HG02870 (cell line): ENCODE data around the gene FOXP1.

Source experiments
- ATAC-seq: cut with Tn5 transposase; IDR thresholded peaks from one replicate; pipeline ENCODE4 v1.9.1; 2021; ENCODE audit warnings: mild to moderate bottlenecking, moderate library complexity; ENCODE audit not compliant: unreplicated experiment

FOXP1 gene

GRCh38 chr3:71055257-71056001 is 528.1 kb downstream of the FOXP1 start:
- no peak for ATAC-seq

- no peak for ATAC-seq
Observed at GRCh38 chr3:71054312-71054711, 529.2 kb downstream of the FOXP1 start.

- ATAC-seq = no peak
Observed at GRCh38 chr3:71053495-71053894, 530.0 kb downstream of the FOXP1 start.

DNA sequence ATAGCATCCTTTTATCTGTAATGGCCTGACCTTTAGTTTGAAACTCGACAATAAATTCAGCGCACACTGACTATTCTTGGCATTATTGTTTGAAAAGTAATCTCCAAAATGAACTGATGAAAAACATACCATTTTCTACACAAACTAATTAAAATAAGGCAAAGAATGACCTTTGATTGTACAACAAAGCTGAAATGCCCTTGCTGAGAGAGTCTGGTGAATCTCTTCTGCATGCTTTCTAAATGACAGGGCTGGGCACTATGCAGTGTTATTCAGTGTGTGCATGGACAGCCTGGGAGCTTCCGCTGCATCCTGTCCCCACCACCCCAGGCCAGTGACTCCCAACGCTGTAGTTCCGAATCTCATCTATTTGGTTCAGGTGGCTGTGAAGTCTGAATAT is 530.8 kb downstream of the FOXP1 start:
- ATAC-seq = no peak

DNA sequence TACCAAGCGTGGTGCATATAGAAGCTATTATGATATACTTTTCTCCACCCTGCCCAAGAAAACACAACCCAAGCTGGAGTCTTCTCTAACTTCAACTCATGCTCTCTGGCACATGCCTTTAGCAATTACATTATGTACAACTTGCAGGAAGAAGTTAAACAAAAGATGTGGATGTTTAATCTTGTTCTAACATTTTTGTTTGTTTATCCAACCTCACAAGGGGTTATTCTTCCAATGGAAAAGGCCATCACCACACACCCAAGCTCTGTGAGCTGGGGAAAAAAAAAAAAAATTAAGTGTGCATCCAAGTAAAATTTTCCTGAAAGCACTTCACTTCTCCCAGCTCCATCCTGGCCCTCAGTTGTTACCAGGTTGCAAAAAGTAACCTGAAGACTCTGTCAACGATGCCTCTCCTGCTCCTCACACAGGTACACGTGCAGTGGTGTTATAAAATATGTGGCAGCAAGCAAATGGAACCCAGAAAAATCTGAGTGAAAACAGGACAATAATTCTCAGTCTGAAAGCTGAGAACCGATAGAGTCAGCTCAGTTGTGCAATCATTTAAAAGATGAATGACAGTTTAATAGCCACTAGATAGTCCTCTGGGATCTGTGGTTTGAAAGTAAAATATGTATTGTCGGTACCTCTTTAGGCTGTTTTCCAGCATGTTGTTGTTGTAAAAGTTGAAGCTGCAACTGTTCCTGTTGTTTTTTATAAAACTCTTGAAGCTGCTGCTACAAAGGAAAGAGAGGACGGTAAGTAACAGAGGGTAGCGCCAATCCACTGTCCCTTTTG is 531.4 kb downstream of the FOXP1 start:
- no peak for ATAC-seq

- ATAC-seq = no peak
Observed at GRCh38 chr3:71051259-71051595, 532.3 kb downstream of the FOXP1 start.

DNA sequence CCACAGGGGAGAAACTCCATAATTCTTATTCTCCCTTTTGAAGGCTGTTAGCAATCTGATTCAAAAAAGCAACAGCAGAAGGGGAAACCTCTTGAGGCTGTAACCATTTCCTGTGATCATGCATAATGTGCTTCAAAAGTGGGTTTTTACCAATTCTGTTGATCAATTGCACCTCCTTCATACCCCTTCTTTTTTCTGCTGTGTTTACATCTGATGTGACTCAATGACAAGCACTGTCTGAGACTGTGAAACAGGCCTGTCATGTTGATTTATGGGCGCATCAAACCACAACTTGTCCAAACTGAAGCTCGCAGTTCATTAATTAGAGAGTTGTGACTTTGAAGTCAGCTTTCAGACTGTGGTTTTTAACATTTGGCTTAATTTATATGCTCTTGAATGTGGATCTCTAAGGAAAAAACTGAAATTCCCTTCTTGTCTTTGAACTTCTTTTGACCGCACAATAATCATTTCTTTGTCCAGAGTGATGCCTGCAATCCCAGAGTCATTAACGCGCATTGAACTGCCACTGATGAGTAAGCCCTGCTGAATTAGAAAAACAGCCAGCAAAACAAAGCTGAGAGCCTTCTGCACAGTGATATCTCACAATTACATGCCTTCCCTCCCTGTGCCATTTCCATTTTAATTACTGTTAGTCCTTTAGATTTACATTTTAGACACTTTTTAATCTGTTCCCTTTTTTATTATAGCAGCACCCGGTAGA is 532.8 kb downstream of the FOXP1 start:
- ATAC-seq = no peak

GRCh38 chr3:71050166-71050537 is 533.4 kb downstream of the FOXP1 start:
- no peak for ATAC-seq

- ATAC-seq = no peak
Observed at GRCh38 chr3:71048948-71049347, 534.6 kb downstream of the FOXP1 start.

GRCh38 chr3:71047616-71048531 is 535.7 kb downstream of the FOXP1 start:
- no peak for ATAC-seq

DNA sequence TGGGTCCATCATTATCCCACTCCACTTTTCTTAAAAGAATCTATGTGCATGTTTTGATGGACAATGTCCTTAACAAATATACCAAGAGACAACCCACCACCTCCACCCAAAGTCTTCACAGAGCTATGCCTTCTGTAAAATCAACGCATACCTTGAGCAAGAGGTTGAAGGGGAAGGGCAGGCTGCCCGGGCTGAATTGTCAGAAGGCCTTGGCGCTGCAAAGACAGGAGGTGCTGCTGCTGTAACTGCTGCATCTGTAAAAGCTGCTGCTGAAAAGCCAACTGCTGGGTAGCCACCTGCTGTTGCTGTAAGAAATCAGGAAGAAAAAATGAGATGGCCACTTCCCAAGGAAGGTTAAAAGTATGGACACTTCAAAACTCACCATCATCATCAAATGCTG is 536.7 kb downstream of the FOXP1 start:
- no peak for ATAC-seq

DNA sequence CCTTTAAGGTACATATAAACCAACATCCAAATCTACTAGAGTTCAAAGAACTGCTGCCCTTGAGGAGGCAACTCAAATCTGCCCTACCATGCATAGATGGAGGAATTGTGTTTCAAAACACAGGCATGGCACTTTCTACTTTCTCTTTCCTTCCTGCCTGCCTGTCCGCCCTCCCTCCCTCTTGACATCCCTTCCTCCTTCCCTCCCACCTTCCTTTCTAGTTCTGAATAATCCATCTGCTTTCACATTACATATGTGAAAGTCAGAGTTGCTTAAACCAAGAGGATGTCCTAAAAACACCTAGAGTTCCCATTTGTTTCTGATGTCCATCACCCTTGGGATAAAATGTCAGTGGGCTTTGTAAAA is 537.6 kb downstream of the FOXP1 start:
- no peak for ATAC-seq

DNA sequence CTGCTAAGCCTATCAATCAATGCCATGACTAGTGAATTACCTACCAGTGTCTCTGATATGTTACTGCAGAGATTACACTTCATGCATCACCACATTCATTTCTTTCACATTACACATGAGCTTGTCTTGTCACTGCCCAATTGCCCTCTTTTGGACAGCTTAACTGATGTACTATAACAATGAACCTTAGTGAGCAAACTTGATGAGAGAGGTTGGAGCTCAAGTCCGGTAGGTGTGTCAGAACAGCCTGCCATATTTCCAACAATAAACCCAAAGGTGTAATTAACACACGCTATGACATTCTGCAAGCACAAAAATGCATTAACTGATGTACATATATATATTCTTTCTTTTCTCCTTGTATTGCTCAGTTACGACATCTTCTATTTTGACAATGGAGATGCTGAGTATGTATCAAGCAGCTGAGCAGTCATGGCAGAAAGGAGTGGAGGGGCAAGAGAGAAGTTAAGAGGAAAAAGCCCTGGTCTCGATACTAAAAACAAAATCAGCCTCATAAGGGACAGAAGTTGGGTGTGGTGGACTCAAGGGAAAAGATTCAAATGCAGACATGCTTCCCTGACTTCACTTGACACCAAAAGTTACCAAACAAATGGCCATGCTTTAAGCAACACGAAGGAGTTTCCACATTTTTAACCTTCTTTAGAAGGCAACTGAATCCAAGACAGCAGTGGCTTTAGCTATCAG is 538.2 kb downstream of the FOXP1 start:
- no peak for ATAC-seq

DNA sequence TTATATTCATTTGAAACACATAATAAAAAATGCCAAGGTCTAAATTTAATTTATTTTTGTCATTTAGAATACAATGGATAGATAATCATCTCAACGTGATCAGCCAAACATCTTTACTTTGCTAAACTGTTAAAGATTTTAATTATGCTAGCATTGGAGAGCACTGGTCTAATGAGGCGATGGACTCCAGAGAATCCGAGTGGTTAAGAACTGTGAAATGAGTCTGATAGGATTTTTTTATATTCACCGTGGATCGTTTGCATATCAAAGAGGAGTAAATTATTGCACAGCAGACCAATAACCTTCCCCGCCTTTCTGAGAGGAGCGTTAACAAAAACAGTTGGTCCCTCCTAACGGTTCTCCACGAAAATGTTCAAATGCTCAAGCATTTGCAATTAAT is 540.8 kb downstream of the FOXP1 start:
- ATAC-seq = no peak

DNA sequence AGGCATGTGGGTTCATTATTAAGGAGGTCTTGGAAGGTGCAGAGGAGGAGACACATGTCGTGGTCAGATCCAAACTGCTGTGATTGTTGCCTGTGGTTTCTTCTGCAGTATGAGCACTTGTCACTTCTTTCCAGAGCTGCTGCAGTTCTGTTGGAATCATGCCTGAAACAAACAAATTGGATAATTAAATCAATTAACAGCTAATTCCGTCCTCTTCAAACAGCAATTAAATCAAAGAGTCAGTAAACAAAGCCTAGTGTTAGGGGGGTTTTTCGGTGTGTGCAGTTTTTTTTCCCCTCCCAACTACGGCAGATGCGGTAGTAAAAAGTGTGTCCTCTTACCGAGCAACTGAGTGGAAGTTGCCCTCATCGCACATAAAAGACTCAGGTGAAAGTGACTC is 542.2 kb downstream of the FOXP1 start:
- no peak for ATAC-seq

DNA sequence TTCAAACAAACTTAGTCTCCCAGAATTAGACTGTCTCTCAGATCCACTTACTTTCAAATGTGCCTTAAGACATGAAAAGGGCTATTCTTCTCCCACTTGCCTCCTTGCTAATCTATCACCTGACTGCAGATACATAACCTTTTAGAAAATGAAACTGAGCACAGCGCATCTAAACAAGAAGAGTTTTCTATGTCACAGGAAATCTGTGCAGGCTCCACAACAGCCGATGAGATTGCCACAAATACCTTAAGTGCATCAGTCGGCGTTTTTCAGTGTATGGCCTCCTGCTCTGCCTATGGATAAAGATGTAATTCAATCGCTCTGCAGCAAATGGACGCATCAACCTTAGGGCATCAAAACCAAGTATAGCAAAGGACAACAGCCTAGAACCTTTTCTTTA is 544.2 kb downstream of the FOXP1 start:
- ATAC-seq = no peak

- no peak for ATAC-seq
Observed at GRCh38 chr3:71037775-71038174, 545.8 kb downstream of the FOXP1 start.

DNA sequence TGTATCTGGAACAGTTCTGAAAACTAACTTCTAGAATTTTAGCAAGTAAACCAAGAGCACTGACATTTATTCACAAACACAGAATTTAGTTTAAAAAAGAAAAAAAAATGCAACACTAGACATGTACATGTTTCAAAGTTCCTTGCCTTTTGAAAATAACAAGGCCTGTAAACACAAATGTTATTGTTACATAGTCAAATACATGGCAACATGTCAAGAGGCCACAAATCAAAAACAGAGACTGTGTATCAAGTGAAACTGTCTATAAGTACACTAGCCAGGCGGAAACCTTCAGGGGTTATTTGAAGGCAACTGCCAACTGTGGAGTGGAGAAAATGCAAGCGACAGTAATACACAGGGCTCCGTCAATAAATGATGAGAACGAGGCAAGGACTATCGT is 547.6 kb downstream of the FOXP1 start:
- ATAC-seq = no peak

DNA sequence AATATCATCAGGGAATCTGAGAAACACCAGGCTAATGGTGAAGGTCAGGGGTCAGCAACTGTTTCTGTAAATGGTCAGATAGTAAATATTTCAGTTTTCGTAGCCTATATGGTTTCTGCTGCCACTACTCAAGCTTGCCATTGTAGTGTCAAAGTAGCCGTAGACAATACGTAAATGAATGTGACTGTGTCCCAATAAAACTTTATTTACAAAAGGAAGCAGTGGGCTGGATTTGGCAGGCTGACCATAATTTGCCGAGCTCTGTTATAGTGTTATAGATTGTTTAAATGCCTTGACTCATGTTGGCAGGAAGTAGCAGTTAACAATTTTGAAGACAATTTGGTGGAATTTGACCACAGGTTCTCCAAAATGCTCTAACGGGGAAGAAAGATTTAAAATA is 548.2 kb downstream of the FOXP1 start:
- no peak for ATAC-seq

DNA sequence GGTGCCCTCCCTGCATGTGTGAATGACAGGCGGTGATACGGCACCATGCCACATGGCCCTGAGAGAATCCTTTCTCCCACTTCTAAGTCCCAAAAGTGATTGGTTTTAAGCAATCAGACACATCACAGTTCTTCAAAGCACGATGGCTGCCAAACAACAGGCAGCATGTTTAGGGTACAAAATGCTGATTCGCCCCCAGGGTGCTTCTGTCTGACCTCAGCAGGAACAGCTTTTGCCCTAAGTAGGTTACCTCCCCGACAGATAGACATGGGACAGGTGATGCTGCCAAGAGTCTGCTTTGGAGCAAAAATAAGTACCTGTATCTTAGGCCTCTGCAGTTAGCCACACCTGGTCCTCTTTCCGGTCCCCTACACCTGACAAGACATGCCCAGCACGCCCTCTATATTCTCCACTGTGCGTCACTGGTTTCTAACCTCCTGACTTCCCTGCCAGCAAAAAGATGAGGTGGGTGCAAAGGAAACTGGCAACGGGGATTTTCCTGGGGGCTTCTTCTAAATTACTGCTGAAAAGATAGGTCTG is 549.8 kb downstream of the FOXP1 start:
- ATAC-seq = no peak
